ENCODE data around the gene ERC1. TPM values are rescaled to one million over a fixed set of nuclear protein-coding genes. Genes with fewer than 3 reads are reported as not detected.
"Not testable (repeated sequence)": the region's sequence is repeated elsewhere in the genome, so short reads cannot be mapped to it uniquely, and the experiment has no call there.

Gene ERC1
- total RNA-seq, 1 experiment from 2014 or later = 39.4 TPM

DNA sequence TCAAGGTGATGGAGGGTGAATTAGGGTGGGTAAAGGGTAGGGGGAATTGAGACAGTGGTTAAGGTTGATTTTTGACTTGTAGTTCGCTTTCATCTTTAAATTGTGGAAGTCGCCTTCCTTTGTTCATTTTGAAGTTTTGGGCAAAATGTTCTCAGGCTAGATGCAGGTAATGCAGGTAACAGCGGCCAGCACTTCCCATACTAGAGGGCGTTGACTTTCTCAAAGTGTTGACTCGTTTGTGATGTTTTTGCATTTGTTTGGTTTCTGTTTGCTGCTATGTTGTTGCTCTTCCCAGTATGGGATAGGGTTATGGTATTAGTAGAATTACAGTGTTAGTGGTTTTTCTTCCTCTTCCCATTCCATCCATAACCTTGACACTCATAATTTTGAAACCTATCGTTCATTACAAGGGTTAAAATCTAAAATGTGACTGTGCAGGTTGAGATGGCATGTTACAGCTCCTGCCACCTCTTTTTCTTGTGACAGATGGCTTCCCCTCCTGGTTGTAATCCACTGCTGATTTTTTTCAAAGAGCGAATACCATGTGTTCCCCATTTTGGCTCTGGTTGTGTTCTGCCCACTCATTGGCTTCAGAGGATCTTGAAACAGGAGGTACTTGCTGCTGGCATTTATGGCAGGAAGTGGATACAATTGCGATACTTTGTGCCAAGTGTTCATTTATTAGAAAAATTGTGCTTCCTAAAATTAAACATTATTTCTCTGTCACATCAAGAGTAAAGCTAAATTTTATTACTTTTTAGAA lies 57.1 kb downstream of the ERC1 start:
- H3K9me3 Mint-ChIP-seq (ENCODE audit: low read depth, unreplicated experiment) = no peaks in the 10 kb centered on the region
- no TSS peak for BruUV-seq (replicated peaks)
- no peak overlapping the region for H3K4me3 Mint-ChIP-seq (ENCODE audit: low read depth, unreplicated experiment)
- no peak for DNase-seq
- no peaks in the 10 kb centered on the region for H3K36me3 Mint-ChIP-seq (ENCODE audit: insufficient read depth, unreplicated experiment)
- intact Hi-C loops (cut with micrococcal nuclease; ENCODE audit: unreplicated experiment) = no loop called here
- peaks cover 19% of the 10 kb centered on the region for H3K4me1 Mint-ChIP-seq (ENCODE audit: low read depth, unreplicated experiment)
- H3K27me3 Mint-ChIP-seq (ENCODE audit: unreplicated experiment) = no peaks in the 10 kb centered on the region
- CTCF ChIA-PET = no interaction called here
- TF ChIP-seq, protein P1, sequence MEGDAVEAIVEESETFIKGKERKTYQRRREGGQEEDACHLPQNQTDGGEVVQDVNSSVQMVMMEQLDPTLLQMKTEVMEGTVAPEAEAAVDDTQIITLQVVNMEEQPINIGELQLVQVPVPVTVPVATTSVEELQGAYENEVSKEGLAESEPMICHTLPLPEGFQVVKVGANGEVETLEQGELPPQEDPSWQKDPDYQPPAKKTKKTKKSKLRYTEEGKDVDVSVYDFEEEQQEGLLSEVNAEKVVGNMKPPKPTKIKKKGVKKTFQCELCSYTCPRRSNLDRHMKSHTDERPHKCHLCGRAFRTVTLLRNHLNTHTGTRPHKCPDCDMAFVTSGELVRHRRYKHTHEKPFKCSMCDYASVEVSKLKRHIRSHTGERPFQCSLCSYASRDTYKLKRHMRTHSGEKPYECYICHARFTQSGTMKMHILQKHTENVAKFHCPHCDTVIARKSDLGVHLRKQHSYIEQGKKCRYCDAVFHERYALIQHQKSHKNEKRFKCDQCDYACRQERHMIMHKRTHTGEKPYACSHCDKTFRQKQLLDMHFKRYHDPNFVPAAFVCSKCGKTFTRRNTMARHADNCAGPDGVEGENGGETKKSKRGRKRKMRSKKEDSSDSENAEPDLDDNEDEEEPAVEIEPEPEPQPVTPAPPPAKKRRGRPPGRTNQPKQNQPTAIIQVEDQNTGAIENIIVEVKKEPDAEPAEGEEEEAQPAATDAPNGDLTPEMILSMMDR (IDR thresholded peaks at IDR 0.05; ENCODE audit: unreplicated experiment) = no peak
- no peak overlapping the region for H3K27ac Mint-ChIP-seq (ENCODE audit: unreplicated experiment)

DNA sequence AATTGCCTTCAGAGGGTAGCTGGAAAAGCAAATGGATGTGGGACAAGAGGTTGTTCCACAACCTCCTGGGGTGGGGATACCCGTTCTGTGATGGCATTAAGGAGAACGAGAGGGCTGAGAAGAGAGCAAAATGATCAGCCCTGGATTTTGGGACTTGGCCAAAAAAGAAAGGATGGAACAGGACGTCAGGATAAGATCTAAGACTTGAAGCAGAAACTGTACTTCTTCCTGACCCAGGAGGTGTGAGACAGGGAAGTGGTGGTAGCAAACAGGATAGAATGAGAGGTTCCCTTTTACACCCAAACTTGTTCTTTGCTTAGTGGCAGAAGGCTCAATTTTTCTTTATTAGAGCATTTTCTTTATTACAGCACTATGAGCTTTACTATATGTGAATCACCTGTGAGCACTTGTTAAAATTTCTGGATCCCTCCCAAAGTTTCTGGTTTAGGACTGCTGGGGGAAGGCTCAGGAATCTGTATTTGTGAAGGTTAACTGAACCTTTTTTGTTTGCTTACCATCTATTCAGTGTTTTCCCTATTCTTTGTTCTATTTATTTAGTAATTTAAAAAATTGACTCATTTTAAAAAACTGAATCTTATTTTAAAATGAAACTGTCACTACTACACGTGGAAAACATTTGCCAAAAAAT lies 59.2 kb downstream of the ERC1 start:
- peaks cover 10% of the 10 kb centered on the region for H3K4me1 Mint-ChIP-seq (ENCODE audit: low read depth, unreplicated experiment)
- H3K27ac Mint-ChIP-seq (ENCODE audit: unreplicated experiment) = no peak overlapping the region
- CTCF ChIA-PET = no interaction called here

GRCh38 chr12:1051672-1052071 lies 60.6 kb downstream of the ERC1 start:
- intact Hi-C loops (cut with micrococcal nuclease; ENCODE audit: unreplicated experiment); H3K36me3 Mint-ChIP-seq (ENCODE audit: insufficient read depth, unreplicated experiment); DNase-seq; BruUV-seq (replicated peaks); H3K27me3 Mint-ChIP-seq (ENCODE audit: unreplicated experiment); H3K4me3 Mint-ChIP-seq (ENCODE audit: low read depth, unreplicated experiment); CTCF ChIA-PET; H3K9me3 Mint-ChIP-seq (ENCODE audit: low read depth, unreplicated experiment); H3K4me1 Mint-ChIP-seq (ENCODE audit: low read depth, unreplicated experiment); H3K27ac Mint-ChIP-seq (ENCODE audit: unreplicated experiment): not testable (repeated sequence)

More for the DNA sequence above, 59.2 kb downstream of the ERC1 start:
- no TSS peak for BruUV-seq (replicated peaks)
- H3K9me3 Mint-ChIP-seq (ENCODE audit: low read depth, unreplicated experiment) = no peaks in the 10 kb centered on the region
- H3K36me3 Mint-ChIP-seq (ENCODE audit: insufficient read depth, unreplicated experiment) = no peaks in the 10 kb centered on the region
- H3K4me3 Mint-ChIP-seq (ENCODE audit: low read depth, unreplicated experiment) = no peak overlapping the region
- no peak for DNase-seq
- no peaks in the 10 kb centered on the region for H3K27me3 Mint-ChIP-seq (ENCODE audit: unreplicated experiment)
- TF ChIP-seq, protein P1 (IDR thresholded peaks at IDR 0.05; ENCODE audit: unreplicated experiment) = no peak
- intact Hi-C loops (cut with micrococcal nuclease; ENCODE audit: unreplicated experiment) = no loop called here

GRCh38 chr12:1053690-1054089 lies 62.7 kb downstream of the ERC1 start:
- DNase-seq = no peak
- peaks cover 7% of the 10 kb centered on the region for H3K4me1 Mint-ChIP-seq (ENCODE audit: low read depth, unreplicated experiment)
- no peaks in the 10 kb centered on the region for H3K36me3 Mint-ChIP-seq (ENCODE audit: insufficient read depth, unreplicated experiment)
- TF ChIP-seq, protein P1 (IDR thresholded peaks at IDR 0.05; ENCODE audit: unreplicated experiment) = no peak
- CTCF ChIA-PET = interaction anchor here (0.8 kb wide), 1 partner anchor 38 kb away, joined by 3 read pairs; no protein-coding TSS in a partner anchor
- H3K27ac Mint-ChIP-seq (ENCODE audit: unreplicated experiment) = no peak overlapping the region
- no peaks in the 10 kb centered on the region for H3K27me3 Mint-ChIP-seq (ENCODE audit: unreplicated experiment)
- peaks cover 4% of the 10 kb centered on the region for H3K9me3 Mint-ChIP-seq (ENCODE audit: low read depth, unreplicated experiment)
- no peak overlapping the region for H3K4me3 Mint-ChIP-seq (ENCODE audit: low read depth, unreplicated experiment)
- intact Hi-C loops (cut with micrococcal nuclease; ENCODE audit: unreplicated experiment) = no loop called here
- BruUV-seq (replicated peaks) = no TSS peak
